AG08395 (cell line): Measurements from ENCODE around the gene TCF7.
A peak's percentile ranks its signal among the peaks of the same experiment; 100 is the strongest.

Experiments used
- DNase-seq: peaks from one replicate; pipeline ENCODE4 v3.0.0; 2012; ENCODE audit warnings: mixed read lengths, low spot score

TCF7 gene

GRCh38 chr5:134113902-134114875, at the start of gene TCF7:
Gene TCF7, plus strand, starts transcription at chr5:134114681. Its CDS starts 226 bp downstream, at chr5:134114907.
- peak; percentile 96 for DNase-seq

GRCh38 chr5:134069553-134069952, 44.9 kb upstream of the TCF7 start:
- no peak for DNase-seq

GRCh38 chr5:134070725-134071613, 43.5 kb upstream of the TCF7 start:
- no peak for DNase-seq

- DNase-seq, result no peak
Observed at GRCh38 chr5:134071614-134072207, 42.8 kb upstream of the TCF7 start.

GRCh38 chr5:134072471-134073210, 41.8 kb upstream of the TCF7 start:
- no peak for DNase-seq

- DNase-seq, result peak; percentile 40
Observed at GRCh38 chr5:134073404-134073803, 41.1 kb upstream of the TCF7 start.

- DNase-seq, result no peak
Observed at GRCh38 chr5:134075102-134075501, 39.4 kb upstream of the TCF7 start.

GRCh38 chr5:134077926-134078580, 36.4 kb upstream of the TCF7 start:
- no peak for DNase-seq

- DNase-seq, result no peak
Observed at GRCh38 chr5:134079748-134080581, 34.5 kb upstream of the TCF7 start.

GRCh38 chr5:134082264-134082992, 32.1 kb upstream of the TCF7 start:
- no peak for DNase-seq

- DNase-seq, result no peak
Observed at GRCh38 chr5:134083517-134083916, 31.0 kb upstream of the TCF7 start.

- no peak for DNase-seq
Observed at GRCh38 chr5:134084022-134084565, 30.4 kb upstream of the TCF7 start.

- no peak for DNase-seq
Observed at GRCh38 chr5:134084570-134084969, 29.9 kb upstream of the TCF7 start.

GRCh38 chr5:134085411-134085810, 29.1 kb upstream of the TCF7 start:
- DNase-seq, result no peak

- no peak for DNase-seq
Observed at GRCh38 chr5:134086225-134086942, 28.1 kb upstream of the TCF7 start.

- DNase-seq, result no peak
Observed at GRCh38 chr5:134086943-134087305, 27.6 kb upstream of the TCF7 start.

GRCh38 chr5:134088291-134088690, 26.2 kb upstream of the TCF7 start:
- peak; percentile 74 for DNase-seq

- no peak for DNase-seq
Observed at GRCh38 chr5:134088994-134089560, 25.4 kb upstream of the TCF7 start.
